BE2C (cell line): ENCODE results near the gene KLF15.

ENCODE experiments used
- DNase-seq: peaks from one replicate; pipeline ENCODE4 v3.0.0-alpha.2; 2020
- H3K27me3 ChIP-seq: fragments of 250-450 bp; sonication (Bioruptor Pico); 2 replicates; pipeline ENCODE4 v1.5.1; 2020; ENCODE audit warnings: mild to moderate bottlenecking
- H3K36me3 ChIP-seq: fragments of 250-450 bp; sonication (Bioruptor Pico); 2 replicates; pipeline ENCODE4 v1.5.1; 2020; ENCODE audit warnings: mild to moderate bottlenecking
- H3K4me1 ChIP-seq: fragments of 250-450 bp; sonication (Bioruptor Pico); 2 replicates; pipeline ENCODE4 v1.5.1; 2020
- H3K4me3 ChIP-seq: 2 replicates; pipeline ENCODE4 v1.5.1; 2011; ENCODE audit warnings: low read depth, low read length
- H3K9me3 ChIP-seq: fragments of 250-450 bp; sonication (Bioruptor Pico); 2 replicates; pipeline ENCODE4 v1.5.1; 2020
- CTCF ChIP-seq: IDR thresholded peaks from 2 replicates; pipeline ENCODE4 v1.5.1; 2012; ENCODE audit warnings: mild to moderate bottlenecking, low read depth, low read length

Gene KLF15

DNA sequence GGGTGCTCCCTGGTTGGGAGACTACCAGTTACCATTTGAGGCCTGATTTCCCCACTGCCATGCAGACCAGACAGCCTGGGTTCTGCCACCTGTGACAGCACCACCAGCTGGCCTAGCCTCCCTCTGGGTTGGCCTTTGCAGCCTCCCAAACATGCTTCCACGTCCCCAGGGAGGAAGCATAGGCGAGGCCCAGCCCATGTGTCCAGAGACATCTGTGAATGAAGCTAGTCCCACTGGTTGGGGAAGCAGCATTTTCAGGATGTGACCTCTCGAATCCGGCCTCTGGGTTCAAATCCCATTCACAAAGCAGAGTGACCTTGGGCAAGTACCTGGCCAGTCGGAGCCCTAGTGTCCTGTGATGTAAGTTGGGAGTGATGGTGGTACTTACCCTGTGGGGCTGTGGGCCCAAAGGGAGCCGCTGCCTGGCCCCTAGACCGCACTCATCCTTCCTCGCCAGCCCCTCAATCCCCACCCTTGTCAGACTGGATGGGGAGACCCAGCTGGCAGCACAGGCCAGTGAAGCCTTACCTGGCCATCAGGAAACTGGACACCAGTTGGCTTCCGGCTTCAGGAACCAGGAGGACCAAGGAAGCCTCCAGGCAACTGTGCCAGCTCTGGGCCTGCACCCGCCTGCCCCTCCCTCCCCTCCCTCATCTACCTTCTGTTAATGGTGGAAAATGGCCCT is 6.0 kb downstream of the KLF15 start:
- Histone ChIP-seq H3K27me3 (no peaks in the 10 kb centered on the region), H3K9me3 (no peaks in the 10 kb centered on the region), H3K36me3 (no peaks in the 10 kb centered on the region), H3K4me3 (no peak overlapping the region), H3K4me1 (peaks cover 8% of the 10 kb centered on the region)
- no peak for TF ChIP-seq CTCF
- no peak for DNase-seq

- no peak overlapping the region for H3K4me3 ChIP-seq
- no peaks in the 10 kb centered on the region for H3K9me3 ChIP-seq
- peaks cover 8% of the 10 kb centered on the region for H3K4me1 ChIP-seq
- DNase-seq: no peak
- TF ChIP-seq CTCF: no peak
- no peaks in the 10 kb centered on the region for H3K36me3 ChIP-seq
- no peaks in the 10 kb centered on the region for H3K27me3 ChIP-seq
Observed at GRCh38 chr3:126350502-126351085, 6.6 kb downstream of the KLF15 start.

GRCh38 chr3:126349611-126350501 is 7.4 kb downstream of the KLF15 start:
- H3K27me3 ChIP-seq: no peaks in the 10 kb centered on the region
- H3K9me3 ChIP-seq: no peaks in the 10 kb centered on the region
- no peak overlapping the region for H3K4me3 ChIP-seq
- no peak for DNase-seq
- no peaks in the 10 kb centered on the region for H3K36me3 ChIP-seq
- peaks cover under 1% of the 10 kb centered on the region; the same call in 1 of the 2 replicates for H3K4me1 ChIP-seq
- no peak for TF ChIP-seq CTCF

- Histone ChIP-seq H3K4me3 (no peak overlapping the region), H3K4me1 (no peaks in the 10 kb centered on the region), H3K27me3 (no peaks in the 10 kb centered on the region), H3K36me3 (no peaks in the 10 kb centered on the region), H3K9me3 (no peaks in the 10 kb centered on the region)
- DNase-seq: no peak
- no peak for TF ChIP-seq CTCF
Observed at GRCh38 chr3:126349071-126349470, 8.1 kb downstream of the KLF15 start.

- H3K27me3 ChIP-seq: no peaks in the 10 kb centered on the region
- H3K4me1 ChIP-seq: no peaks in the 10 kb centered on the region
- no peaks in the 10 kb centered on the region for H3K9me3 ChIP-seq
- H3K4me3 ChIP-seq: no peak overlapping the region
- H3K36me3 ChIP-seq: no peaks in the 10 kb centered on the region
- peak; percentile 45 for TF ChIP-seq CTCF
- no peak for DNase-seq
Observed at GRCh38 chr3:126348308-126348920, 8.8 kb downstream of the KLF15 start.
